HEK293 (cell line): ENCODE data around the gene RRP1B.

Source experiments
- CTCF ChIA-PET: fragments of 350-600 bp; formaldehyde crosslinking; extraction: SDS; loops from one replicate; lab custom pipeline; 2021; ENCODE audit warnings: antibody characterized with exemption; lab: Yijun Ruan, JAX
- POLR2A ChIA-PET: fragments of 300-600 bp; formaldehyde crosslinking; extraction: SDS; loops from one replicate; lab custom pipeline; 2020; ENCODE audit warnings: antibody characterized with exemption, inconsistent platforms; lab: Yijun Ruan, JAX
- H3K27ac ChIP-seq: fragments of 200-500 bp; sonication (Bioruptor generic); 2 replicates; pipeline ENCODE4 v1.5.1; 2014; ENCODE audit warnings: low read depth, low read length, control low read depth, inconsistent platforms; ENCODE audit errors: extremely low read depth
- H3K36me3 ChIP-seq, 2 experiments: fragments of 200-500 bp in 1 of 2; sonication (Bioruptor generic) in 1 of 2; 1 replicate in 1 of 2; 2 replicates in 1 of 2; pipeline ENCODE4 v1.5.1; 2014 to 2017; ENCODE audit warnings: inconsistent platforms in 2 of 2, low read length in 2 of 2; ENCODE audit not compliant: control insufficient read depth in 2 of 2, insufficient read depth in 1 of 2
- H3K4me1 ChIP-seq: fragments of 200-500 bp; sonication (Bioruptor generic); 2 replicates; pipeline ENCODE4 v1.5.1; 2014; ENCODE audit warnings: mild to moderate bottlenecking, low read length, inconsistent platforms; ENCODE audit not compliant: control insufficient read depth, insufficient read depth
- H3K4me3 ChIP-seq: 2 replicates; pipeline ENCODE4 v1.5.1; 2011; ENCODE audit warnings: low read depth, mild to moderate bottlenecking, control low read depth, low read length, moderate library complexity
- H3K9me3 ChIP-seq: fragments of 200-500 bp; sonication (Bioruptor generic); 2 replicates; pipeline ENCODE4 v1.5.1; 2014; ENCODE audit warnings: low read depth, low read length, inconsistent platforms; ENCODE audit not compliant: control insufficient read depth, insufficient read depth
- EGR2 ChIP-seq: fragments of 450-650 bp; formaldehyde crosslinking; IDR thresholded peaks from 2 replicates; pipeline ENCODE4 v1.5.1; 2016; ENCODE audit warnings: low read depth, missing biosample characterization, missing genetic modification characterization
- GLIS1 ChIP-seq: fragments of 450-650 bp; formaldehyde crosslinking; IDR thresholded peaks from 2 replicates; pipeline ENCODE4 v1.5.1; 2016; ENCODE audit warnings: missing biosample characterization, missing genetic modification characterization
- IKZF3 ChIP-seq: fragments of 450-650 bp; IDR thresholded peaks from 2 replicates; pipeline ENCODE4 v1.5.0; 2018; ENCODE audit warnings: missing biosample characterization, mild to moderate bottlenecking, missing genetic modification characterization, moderate library complexity
- KLF1 ChIP-seq: fragments of 450-650 bp; formaldehyde crosslinking; IDR thresholded peaks from 2 replicates; pipeline ENCODE4 v1.5.1; 2016; ENCODE audit warnings: missing biosample characterization, missing genetic modification characterization
- KLF17 ChIP-seq: fragments of 450-650 bp; formaldehyde crosslinking; IDR thresholded peaks from 2 replicates; pipeline ENCODE4 v1.5.1; 2016; ENCODE audit warnings: missing biosample characterization, missing genetic modification characterization
- PATZ1 ChIP-seq: fragments of 450-650 bp; formaldehyde crosslinking; IDR thresholded peaks from 2 replicates; pipeline ENCODE4 v1.5.1; 2016; ENCODE audit warnings: missing biosample characterization, missing genetic modification characterization
- PRDM10 ChIP-seq: fragments of 450-650 bp; formaldehyde crosslinking; IDR thresholded peaks from 2 replicates; pipeline ENCODE4 v1.5.1; 2016; ENCODE audit warnings: missing biosample characterization, missing genetic modification characterization
- PRDM4 ChIP-seq: fragments of 450-650 bp; formaldehyde crosslinking; IDR thresholded peaks from 2 replicates; pipeline ENCODE4 v1.5.1; 2017; ENCODE audit warnings: missing biosample characterization, missing genetic modification characterization
- SP2 ChIP-seq: fragments of 450-650 bp; formaldehyde crosslinking; IDR thresholded peaks from 2 replicates; pipeline ENCODE4 v1.5.1; 2016; ENCODE audit warnings: missing biosample characterization, missing genetic modification characterization
- SP3 ChIP-seq: fragments of 450-650 bp; formaldehyde crosslinking; IDR thresholded peaks from 2 replicates; pipeline ENCODE4 v1.5.1; 2016; ENCODE audit warnings: missing biosample characterization, missing genetic modification characterization
- ZFHX2 ChIP-seq: fragments of 450-650 bp; formaldehyde crosslinking; conservative IDR thresholded peaks from 2 replicates; pipeline ENCODE4 v1.5.1; 2016; ENCODE audit warnings: missing biosample characterization, missing genetic modification characterization
- ZFP69B ChIP-seq: fragments of 450-650 bp; formaldehyde crosslinking; IDR thresholded peaks from 2 replicates; pipeline ENCODE4 v1.5.1; 2016; ENCODE audit warnings: missing biosample characterization, missing genetic modification characterization
- ZNF449 ChIP-seq: fragments of 450-650 bp; formaldehyde crosslinking; IDR thresholded peaks from 2 replicates; pipeline ENCODE4 v1.5.1; 2017; ENCODE audit warnings: missing biosample characterization, mild to moderate bottlenecking, missing genetic modification characterization, moderate library complexity
- ZSCAN5A ChIP-seq: fragments of 450-650 bp; formaldehyde crosslinking; IDR thresholded peaks from 2 replicates; pipeline ENCODE4 v1.5.1; 2016; ENCODE audit warnings: missing biosample characterization, missing genetic modification characterization

RRP1B gene

GRCh38 chr21:43739621-43740435, 80.5 kb downstream of the RRP1B start:
- CTCF ChIA-PET = interaction anchor here (0.7 kb wide), 2 partner anchors 42 to 79 kb away, joined by 3 to 5 read pairs; no protein-coding TSS in a partner anchor
- Histone ChIP-seq H3K27ac (no peak overlapping the region), H3K4me3 (no peak overlapping the region), H3K9me3 (no peaks in the 10 kb centered on the region), H3K36me3 (peaks cover 6 to 35% of the 10 kb centered on the region in 2 experiments), H3K4me1 (no peaks in the 10 kb centered on the region)
- TF ChIP-seq ZNF449 (tag by site-specific recombination) = no peak
- TF ChIP-seq KLF1 = peak; percentile 82; the same call in 1 of the 2 replicates
- TF ChIP-seq SP2 (tag by site-specific recombination) = peak; percentile 27
- no peak for TF ChIP-seq IKZF3 (tag by site-specific recombination)
- TF ChIP-seq PRDM4 = 0 out of 2 replicates have a peak, but pooled peaks have one; percentile 24
- 0 out of 2 replicates have a peak, but pooled peaks have one; percentile 61 for TF ChIP-seq ZSCAN5A
- peak; percentile 48 for TF ChIP-seq EGR2 (tag by site-specific recombination)
- TF ChIP-seq ZFP69B (tag by site-specific recombination) = no peak
- 0 out of 2 replicates have a peak, but pooled peaks have one; percentile 47 for TF ChIP-seq KLF17 (tag by site-specific recombination)
- TF ChIP-seq ZFHX2 (tag by site-specific recombination) = 0 out of 2 replicates have a peak, but pooled peaks have one; percentile 20
- TF ChIP-seq GLIS1 (tag by site-specific recombination) = peak; percentile 79
- TF ChIP-seq PATZ1 (tag by site-specific recombination) = peak; percentile 10; the same call in 1 of the 2 replicates
- 0 out of 2 replicates have a peak, but pooled peaks have one; percentile 7 for TF ChIP-seq SP3 (tag by site-specific recombination)
- peak; percentile 47; the same call in 1 of the 2 replicates for TF ChIP-seq PRDM10 (tag by site-specific recombination)
- POLR2A ChIA-PET = interaction anchor here (1.2 kb wide), 1 partner anchor 11 kb away, joined by 12 read pairs; no protein-coding TSS in a partner anchor
